K562 (cell line): Measurements from ENCODE around the gene DCAF7. TPM values are rescaled to one million over a fixed set of nuclear protein-coding genes. Genes with fewer than 3 reads are reported as not detected.

Experiments
- ADNP ChIP-seq: fragments of 200-800 bp; sonication (Bioruptor generic); IDR thresholded peaks from 2 replicates; pipeline ENCODE4 v1.6.1; 2016; ENCODE audit warnings: missing genetic modification characterization, missing compliant biosample characterization
- DDX20 ChIP-seq: fragments of 450-650 bp; IDR thresholded peaks from 2 replicates; pipeline ENCODE4 v1.6.1; 2016; ENCODE audit warnings: missing genetic modification characterization, low read depth, mild to moderate bottlenecking, missing compliant biosample characterization, moderate library complexity
- GATAD2B ChIP-seq: fragments of 450-650 bp; IDR thresholded peaks from 2 replicates; pipeline ENCODE4 v1.6.1; 2017; ENCODE audit warnings: mild to moderate bottlenecking, borderline replicate concordance
- HMG20B ChIP-seq: fragments of 250-450 bp; sonication (Bioruptor Pico); IDR thresholded peaks from 2 replicates; pipeline ENCODE4 v1.5.0; 2021; ENCODE audit warnings: mild to moderate bottlenecking
- NCOA4 ChIP-seq: fragments of 450-650 bp; IDR thresholded peaks from 2 replicates; pipeline ENCODE4 v1.6.1; 2018; ENCODE audit warnings: mild to moderate bottlenecking; ENCODE audit not compliant: partially characterized antibody
- POLR2AphosphoS2 ChIP-seq: IDR thresholded peaks from 2 replicates; pipeline ENCODE4 v1.6.1; 2012; ENCODE audit warnings: low read length, improper control_type of control experiment
- PURB ChIP-seq: sonication (generic); formaldehyde crosslinking; IDR thresholded peaks from 2 replicates; pipeline ENCODE4 v1.9.0; 2021; ENCODE audit warnings: low read depth, mild to moderate bottlenecking, missing genetic modification reagents
- TCFL5 ChIP-seq: fragments of 250-450 bp; sonication (Bioruptor Pico); conservative IDR thresholded peaks from 2 replicates; pipeline ENCODE4 v1.6.1; 2021; ENCODE audit warnings: mild to moderate bottlenecking, moderate library complexity, matching md5 sums
- ZNF707 ChIP-seq: fragments of 250-450 bp; sonication (Bioruptor Pico); conservative IDR thresholded peaks from 2 replicates; pipeline ENCODE4 v1.8.0; 2022; ENCODE audit warnings: inconsistent platforms, mild to moderate bottlenecking, moderate library complexity
- ZZZ3 ChIP-seq: fragments of 450-650 bp; IDR thresholded peaks from 2 replicates; pipeline ENCODE4 v1.6.1; 2016; ENCODE audit warnings: antibody characterized with exemption, mild to moderate bottlenecking, moderate library complexity
- polyA plus RNA-seq, 8 experiments: library from polyadenylated mRNA; depleted of rRNA in 4 of 8; stranded (reverse) in 5 of 8; unstranded in 3 of 8; fragments of >200 nt; fragmentation: Nextera tagmentation in 2 of 8; fragmentation: Illumina TruSeq in 1 of 8; extraction: Ambion mirVana in 2 of 8; extraction: Trizol in 1 of 8; gene quantifications; 2 replicates each; pipeline versions ENCODE4 v1.2.1 to v1.2.3, GENCODE V29; 2011 to 2014; ENCODE audit warnings: inconsistent platforms in 1 of 8, missing spikeins in 1 of 8
- total RNA-seq, 7 experiments: library from RNA; depleted of rRNA in 6 of 7; stranded (reverse); fragments of >200 nt in 6 of 7; fragmentation: Illumina TruSeq in 2 of 7; extraction: Trizol in 2 of 7; gene quantifications; 2 replicates each; pipeline versions ENCODE4 v1.2.1 to v1.2.3, GENCODE V29; 2011 to 2021; ENCODE audit warnings: low replicate concordance in 1 of 7
- TF ChIP-seq, protein P1 (sequence below): fragments of 250-450 bp; sonication (Bioruptor Pico); IDR thresholded peaks from 2 replicates; pipeline ENCODE4 v1.5.0; 2021; ENCODE audit warnings: mild to moderate bottlenecking, borderline replicate concordance
- TF ChIP-seq, protein P2 (sequence below), 2 experiments: fragments of 450-650 bp; conservative IDR thresholded peaks; 2 replicates each; pipeline ENCODE4 v1.6.1; 2017; ENCODE audit warnings: mild to moderate bottlenecking in 2 of 2, moderate library complexity in 2 of 2
- TF ChIP-seq, protein P3 (sequence below): sonication (generic); formaldehyde crosslinking; IDR thresholded peaks from 2 replicates; pipeline ENCODE4 v1.8.0; 2023; ENCODE audit warnings: mild to moderate bottlenecking, missing genetic modification reagents
- TF ChIP-seq, protein P4 (sequence below): fragments of 250-450 bp; sonication (Bioruptor Pico); IDR thresholded peaks from 2 replicates; pipeline ENCODE4 v1.5.0; 2020; ENCODE audit warnings: mild to moderate bottlenecking, borderline replicate concordance
- TF ChIP-seq, protein P5 (sequence below): sonication (generic); formaldehyde crosslinking; IDR thresholded peaks from 2 replicates; pipeline ENCODE4 v1.8.1; 2023; ENCODE audit warnings: mild to moderate bottlenecking, missing genetic modification reagents

DCAF7 gene
- total and polyA plus RNA-seq, 9 of the 15 experiments (the other 6 are each of a cell fraction or from before 2014, with no cell fraction given) = 30.8 to 123 (median 40.2) TPM

DNA sequence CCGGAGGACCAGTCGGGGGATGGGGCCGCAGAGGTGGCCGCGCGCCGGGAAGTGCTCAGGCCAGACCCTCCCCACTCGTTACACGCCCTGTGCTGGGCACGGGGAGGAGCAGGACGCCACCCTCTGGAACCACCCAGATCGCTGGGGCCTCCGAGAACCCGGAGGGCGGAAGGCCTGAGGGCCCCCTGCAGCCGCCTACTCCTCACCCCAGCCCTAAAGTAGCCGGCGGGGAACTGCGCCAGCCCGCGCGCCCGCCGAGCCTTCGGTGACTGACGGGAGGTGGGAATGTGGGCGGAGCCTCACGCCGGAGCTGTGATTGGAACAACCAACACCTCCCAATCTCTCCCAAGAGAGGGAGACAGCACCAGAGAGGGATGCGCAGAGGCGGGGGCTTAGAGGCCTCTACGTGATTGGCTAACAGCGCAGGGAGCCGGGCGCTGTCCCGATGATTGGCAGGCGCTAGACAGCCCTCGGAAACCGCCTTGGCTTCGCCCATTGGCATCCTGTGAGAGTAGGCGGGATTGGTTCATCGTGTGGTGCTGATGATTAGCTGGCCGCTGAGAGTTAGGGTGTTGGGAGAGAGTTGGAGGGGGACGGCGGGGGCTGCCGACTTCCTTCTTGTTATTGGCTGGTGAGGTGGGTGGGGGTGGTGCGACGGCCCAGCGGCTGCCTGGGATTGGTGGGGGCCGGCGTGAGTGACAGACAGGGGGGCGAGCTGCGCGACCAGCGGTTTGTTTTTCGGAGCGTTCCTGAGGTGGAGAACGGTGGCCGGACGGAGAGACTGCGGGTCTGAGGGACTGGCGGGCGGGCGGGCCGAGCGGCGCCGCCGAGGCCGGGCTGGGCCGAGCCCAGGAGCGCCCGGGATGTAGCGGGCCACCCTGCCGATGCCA lies 71.7 kb downstream of the DCAF7 start, which contains the start of gene MAP3K3 (continued):
- TF ChIP-seq, protein P1, sequence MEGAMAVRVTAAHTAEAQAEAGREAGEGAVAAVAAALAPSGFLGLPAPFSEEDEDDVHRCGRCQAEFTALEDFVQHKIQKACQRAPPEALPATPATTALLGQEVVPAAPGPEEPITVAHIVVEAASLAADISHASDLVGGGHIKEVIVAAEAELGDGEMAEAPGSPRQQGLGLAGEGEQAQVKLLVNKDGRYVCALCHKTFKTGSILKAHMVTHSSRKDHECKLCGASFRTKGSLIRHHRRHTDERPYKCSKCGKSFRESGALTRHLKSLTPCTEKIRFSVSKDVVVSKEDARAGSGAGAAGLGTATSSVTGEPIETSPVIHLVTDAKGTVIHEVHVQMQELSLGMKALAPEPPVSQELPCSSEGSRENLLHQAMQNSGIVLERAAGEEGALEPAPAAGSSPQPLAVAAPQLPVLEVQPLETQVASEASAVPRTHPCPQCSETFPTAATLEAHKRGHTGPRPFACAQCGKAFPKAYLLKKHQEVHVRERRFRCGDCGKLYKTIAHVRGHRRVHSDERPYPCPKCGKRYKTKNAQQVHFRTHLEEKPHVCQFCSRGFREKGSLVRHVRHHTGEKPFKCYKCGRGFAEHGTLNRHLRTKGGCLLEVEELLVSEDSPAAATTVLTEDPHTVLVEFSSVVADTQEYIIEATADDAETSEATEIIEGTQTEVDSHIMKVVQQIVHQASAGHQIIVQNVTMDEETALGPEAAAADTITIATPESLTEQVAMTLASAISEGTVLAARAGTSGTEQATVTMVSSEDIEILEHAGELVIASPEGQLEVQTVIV (CRISPR knock-in tag) = no peak
- TF ChIP-seq, protein P2, sequence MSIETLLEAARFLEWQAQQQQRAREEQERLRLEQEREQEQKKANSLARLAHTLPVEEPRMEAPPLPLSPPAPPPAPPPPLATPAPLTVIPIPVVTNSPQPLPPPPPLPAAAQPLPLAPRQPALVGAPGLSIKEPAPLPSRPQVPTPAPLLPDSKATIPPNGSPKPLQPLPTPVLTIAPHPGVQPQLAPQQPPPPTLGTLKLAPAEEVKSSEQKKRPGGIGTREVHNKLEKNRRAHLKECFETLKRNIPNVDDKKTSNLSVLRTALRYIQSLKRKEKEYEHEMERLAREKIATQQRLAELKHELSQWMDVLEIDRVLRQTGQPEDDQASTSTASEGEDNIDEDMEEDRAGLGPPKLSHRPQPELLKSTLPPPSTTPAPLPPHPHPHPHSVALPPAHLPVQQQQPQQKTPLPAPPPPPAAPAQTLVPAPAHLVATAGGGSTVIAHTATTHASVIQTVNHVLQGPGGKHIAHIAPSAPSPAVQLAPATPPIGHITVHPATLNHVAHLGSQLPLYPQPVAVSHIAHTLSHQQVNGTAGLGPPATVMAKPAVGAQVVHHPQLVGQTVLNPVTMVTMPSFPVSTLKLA (conservative IDR thresholded peaks at IDR 0.05) = peak in 1 of 2 experiments; percentile 58; a peak in 1 of 4 replicates
- TF ChIP-seq ZZZ3 (no peak), TCFL5 (CRISPR knock-in tag) (no peak), PURB (CRISPR knock-in tag) (no peak), HMG20B (CRISPR knock-in tag) (no peak), ADNP (no peak), DDX20 (tag) (no peak), NCOA4 (no peak), ZNF707 (CRISPR knock-in tag) (no peak), POLR2AphosphoS2 (no peak), GATAD2B (no peak)
- TF ChIP-seq, protein P3, sequence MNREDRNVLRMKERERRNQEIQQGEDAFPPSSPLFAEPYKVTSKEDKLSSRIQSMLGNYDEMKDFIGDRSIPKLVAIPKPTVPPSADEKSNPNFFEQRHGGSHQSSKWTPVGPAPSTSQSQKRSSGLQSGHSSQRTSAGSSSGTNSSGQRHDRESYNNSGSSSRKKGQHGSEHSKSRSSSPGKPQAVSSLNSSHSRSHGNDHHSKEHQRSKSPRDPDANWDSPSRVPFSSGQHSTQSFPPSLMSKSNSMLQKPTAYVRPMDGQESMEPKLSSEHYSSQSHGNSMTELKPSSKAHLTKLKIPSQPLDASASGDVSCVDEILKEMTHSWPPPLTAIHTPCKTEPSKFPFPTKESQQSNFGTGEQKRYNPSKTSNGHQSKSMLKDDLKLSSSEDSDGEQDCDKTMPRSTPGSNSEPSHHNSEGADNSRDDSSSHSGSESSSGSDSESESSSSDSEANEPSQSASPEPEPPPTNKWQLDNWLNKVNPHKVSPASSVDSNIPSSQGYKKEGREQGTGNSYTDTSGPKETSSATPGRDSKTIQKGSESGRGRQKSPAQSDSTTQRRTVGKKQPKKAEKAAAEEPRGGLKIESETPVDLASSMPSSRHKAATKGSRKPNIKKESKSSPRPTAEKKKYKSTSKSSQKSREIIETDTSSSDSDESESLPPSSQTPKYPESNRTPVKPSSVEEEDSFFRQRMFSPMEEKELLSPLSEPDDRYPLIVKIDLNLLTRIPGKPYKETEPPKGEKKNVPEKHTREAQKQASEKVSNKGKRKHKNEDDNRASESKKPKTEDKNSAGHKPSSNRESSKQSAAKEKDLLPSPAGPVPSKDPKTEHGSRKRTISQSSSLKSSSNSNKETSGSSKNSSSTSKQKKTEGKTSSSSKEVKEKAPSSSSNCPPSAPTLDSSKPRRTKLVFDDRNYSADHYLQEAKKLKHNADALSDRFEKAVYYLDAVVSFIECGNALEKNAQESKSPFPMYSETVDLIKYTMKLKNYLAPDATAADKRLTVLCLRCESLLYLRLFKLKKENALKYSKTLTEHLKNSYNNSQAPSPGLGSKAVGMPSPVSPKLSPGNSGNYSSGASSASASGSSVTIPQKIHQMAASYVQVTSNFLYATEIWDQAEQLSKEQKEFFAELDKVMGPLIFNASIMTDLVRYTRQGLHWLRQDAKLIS (CRISPR knock-in tag) = no peak
- TF ChIP-seq, protein P4, sequence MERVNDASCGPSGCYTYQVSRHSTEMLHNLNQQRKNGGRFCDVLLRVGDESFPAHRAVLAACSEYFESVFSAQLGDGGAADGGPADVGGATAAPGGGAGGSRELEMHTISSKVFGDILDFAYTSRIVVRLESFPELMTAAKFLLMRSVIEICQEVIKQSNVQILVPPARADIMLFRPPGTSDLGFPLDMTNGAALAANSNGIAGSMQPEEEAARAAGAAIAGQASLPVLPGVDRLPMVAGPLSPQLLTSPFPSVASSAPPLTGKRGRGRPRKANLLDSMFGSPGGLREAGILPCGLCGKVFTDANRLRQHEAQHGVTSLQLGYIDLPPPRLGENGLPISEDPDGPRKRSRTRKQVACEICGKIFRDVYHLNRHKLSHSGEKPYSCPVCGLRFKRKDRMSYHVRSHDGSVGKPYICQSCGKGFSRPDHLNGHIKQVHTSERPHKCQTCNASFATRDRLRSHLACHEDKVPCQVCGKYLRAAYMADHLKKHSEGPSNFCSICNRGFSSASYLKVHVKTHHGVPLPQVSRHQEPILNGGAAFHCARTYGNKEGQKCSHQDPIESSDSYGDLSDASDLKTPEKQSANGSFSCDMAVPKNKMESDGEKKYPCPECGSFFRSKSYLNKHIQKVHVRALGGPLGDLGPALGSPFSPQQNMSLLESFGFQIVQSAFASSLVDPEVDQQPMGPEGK (CRISPR knock-in tag) = no peak
- TF ChIP-seq, protein P5, sequence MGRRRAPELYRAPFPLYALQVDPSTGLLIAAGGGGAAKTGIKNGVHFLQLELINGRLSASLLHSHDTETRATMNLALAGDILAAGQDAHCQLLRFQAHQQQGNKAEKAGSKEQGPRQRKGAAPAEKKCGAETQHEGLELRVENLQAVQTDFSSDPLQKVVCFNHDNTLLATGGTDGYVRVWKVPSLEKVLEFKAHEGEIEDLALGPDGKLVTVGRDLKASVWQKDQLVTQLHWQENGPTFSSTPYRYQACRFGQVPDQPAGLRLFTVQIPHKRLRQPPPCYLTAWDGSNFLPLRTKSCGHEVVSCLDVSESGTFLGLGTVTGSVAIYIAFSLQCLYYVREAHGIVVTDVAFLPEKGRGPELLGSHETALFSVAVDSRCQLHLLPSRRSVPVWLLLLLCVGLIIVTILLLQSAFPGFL = no peak
